A673 (cell line): ENCODE data around the gene ZFP36.
"Not testable (repeated sequence)": the region's sequence is repeated elsewhere in the genome, so short reads cannot be mapped to it uniquely, and the experiment has no call there.

ENCODE experiments used
- EZH2 ChIP-seq: fragments of 200-600 bp; sonication (generic); IDR thresholded peaks from 2 replicates; pipeline ENCODE4 v1.6.1; 2017; ENCODE audit warnings: borderline replicate concordance, low read depth, mild to moderate bottlenecking, mixed read lengths, antibody characterized with exemption, low read length; ENCODE audit not compliant: poor library complexity, severe bottlenecking
- TF ChIP-seq, protein P1 (sequence below): fragments of 300-800, 200-600 bp; sonication (generic); conservative IDR thresholded peaks from 2 replicates; pipeline ENCODE4 v1.5.1; 2017; ENCODE audit warnings: low read depth, mild to moderate bottlenecking, antibody characterized with exemption, low read length, moderate library complexity, mixed read lengths

DNA sequence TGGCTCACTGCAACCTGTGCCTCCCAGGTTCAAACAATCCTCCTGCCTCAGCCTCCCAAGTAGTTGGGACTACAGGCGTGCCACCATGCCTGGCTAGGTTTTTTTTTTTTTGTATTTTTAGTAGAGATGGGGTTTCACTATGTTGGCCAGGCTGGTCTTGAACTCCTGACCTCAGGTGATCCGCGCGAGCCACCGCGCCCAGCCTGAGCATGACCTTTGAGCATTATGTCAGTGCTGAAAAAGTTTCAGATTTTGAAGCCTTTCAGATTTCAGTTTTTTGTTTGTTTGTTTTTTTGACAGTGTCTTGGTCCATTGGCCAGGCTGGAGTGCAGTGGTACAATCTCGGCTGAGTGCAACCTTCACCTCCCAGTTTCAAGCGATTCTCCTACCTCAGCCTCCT is 44.6 kb downstream of the ZFP36 start:
- not testable (repeated sequence) for TF ChIP-seq EZH2
- TF ChIP-seq, protein P1, sequence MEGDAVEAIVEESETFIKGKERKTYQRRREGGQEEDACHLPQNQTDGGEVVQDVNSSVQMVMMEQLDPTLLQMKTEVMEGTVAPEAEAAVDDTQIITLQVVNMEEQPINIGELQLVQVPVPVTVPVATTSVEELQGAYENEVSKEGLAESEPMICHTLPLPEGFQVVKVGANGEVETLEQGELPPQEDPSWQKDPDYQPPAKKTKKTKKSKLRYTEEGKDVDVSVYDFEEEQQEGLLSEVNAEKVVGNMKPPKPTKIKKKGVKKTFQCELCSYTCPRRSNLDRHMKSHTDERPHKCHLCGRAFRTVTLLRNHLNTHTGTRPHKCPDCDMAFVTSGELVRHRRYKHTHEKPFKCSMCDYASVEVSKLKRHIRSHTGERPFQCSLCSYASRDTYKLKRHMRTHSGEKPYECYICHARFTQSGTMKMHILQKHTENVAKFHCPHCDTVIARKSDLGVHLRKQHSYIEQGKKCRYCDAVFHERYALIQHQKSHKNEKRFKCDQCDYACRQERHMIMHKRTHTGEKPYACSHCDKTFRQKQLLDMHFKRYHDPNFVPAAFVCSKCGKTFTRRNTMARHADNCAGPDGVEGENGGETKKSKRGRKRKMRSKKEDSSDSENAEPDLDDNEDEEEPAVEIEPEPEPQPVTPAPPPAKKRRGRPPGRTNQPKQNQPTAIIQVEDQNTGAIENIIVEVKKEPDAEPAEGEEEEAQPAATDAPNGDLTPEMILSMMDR: not testable (repeated sequence)
